NCI-H187 (cell line): Measurements from ENCODE around the gene MRPS18B.
A peak's percentile ranks its signal among the peaks of the same experiment; 100 is the strongest.

Source experiments
- DNase-seq, 2 experiments: peaks; one replicate each; lab custom pipeline; 2025; lab: John Stamatoyannopoulos, UW

Gene MRPS18B

DNA sequence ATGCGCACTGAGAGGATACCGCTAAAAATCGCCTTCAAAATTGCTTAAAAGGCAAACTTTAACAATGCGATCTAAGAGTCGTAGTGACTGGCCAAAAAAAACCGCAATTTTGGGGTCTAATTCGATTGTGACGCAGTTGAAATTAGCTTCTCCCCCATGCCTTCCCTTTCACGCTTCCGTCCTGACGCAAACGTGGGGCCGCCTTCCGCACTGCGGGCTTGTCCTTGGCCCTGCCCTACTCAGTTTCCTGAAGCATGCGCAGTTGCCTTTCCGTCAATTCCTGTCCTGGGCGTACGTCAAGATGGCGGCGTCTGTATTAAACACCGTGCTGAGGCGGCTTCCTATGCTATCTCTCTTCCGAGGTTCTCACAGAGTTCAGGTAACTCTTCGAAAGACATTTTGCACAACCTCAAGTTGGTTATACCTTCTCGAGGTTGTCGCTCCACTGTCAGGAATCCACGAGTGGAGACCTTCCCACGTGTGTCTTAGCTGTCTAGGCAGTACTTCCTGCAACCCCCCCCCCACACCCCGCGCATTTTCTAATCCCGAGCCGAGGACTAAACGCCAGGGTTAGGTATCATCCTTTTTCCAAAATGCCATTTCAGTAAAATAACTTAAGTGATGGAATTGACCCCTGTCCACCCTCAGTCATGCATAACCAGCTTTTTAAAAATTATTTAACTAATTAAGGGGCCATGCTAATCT lies at the start of gene MRPS18B:
TSS of gene MRPS18B (plus strand) at position 276 of the 705 bp plus-strand sequence. CDS start at position 302, 26 bp downstream.
- peak; percentile 91 to 100 for DNase-seq

DNA sequence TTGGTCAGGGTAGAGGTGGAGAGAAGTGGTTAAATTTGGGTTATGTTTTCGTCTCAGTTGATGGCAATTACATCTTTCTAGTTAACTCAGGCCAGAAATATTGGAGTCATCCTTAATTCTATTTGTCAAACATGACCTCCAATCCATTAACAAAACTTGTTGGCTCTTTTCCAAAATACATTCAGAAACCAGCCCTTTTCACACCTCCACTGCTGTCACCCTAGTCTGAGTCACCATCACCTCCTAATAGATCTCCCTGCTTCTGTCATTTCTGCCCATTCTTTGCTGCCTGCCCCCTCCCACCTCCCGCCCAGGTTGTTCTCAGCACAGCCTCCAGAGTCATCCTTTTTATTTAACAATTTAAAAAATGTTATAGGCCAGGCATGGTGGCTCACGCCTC lies 49.4 kb upstream of the MRPS18B start:
- no peak for DNase-seq

GRCh38 chr6:30570263-30570662 lies 47.4 kb upstream of the MRPS18B start:
- DNase-seq, result no peak

DNA sequence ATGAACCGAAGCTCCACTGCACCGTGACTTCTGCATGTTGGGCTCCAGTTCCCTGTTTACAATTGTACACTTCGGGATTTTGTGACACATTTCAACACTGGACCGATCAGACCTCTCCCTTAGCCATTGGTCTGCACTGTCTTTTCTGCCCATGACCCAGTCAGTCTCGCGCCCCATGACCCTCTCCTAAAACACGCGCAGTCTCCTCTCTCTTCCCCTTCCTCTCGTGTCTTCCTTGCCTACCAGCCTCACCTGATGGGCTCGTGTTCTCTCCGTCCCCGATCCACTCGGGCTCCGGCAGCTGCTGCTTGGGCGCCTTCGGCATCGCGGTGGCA lies 46.9 kb upstream of the MRPS18B start:
- DNase-seq, result no peak

DNA sequence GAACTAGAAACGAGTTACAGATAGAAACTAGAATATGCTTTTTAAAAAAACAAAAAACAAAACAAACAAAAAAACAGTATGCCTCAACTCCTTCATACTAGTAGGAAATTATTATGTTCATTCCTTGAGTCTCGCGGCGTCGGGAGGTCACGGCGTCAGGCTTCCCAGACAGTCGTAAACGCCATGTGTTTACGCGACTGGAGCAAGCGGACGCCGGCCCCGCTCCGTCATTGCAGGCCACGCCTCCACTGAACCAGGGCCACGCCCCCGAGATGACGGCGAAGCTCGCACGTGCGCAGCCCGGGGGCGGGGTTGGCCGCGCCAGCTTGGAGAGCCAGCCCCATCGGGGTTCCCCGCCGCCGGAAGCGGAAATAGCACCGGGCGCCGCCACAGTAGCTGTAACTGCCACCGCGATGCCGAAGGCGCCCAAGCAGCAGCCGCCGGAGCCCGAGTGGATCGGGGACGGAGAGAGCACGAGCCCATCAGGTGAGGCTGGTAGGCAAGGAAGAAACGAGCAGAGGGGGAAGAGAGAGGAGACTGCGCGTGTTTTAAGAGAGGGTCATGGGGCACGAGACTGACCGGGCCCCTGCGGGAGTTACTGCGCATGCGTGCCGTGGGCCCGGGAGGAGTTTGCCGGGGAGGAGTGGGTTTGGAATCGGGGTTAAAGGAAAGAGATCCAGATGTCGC lies 46.4 kb upstream of the MRPS18B start, which contains the start of gene ABCF1:
TSS of gene ABCF1 (plus strand) at position 368 of the 687 bp plus-strand sequence. CDS start at position 414, 46 bp downstream.
- peak; percentile 93 to 96 for DNase-seq

- no peak for DNase-seq
Observed at GRCh38 chr6:30571762-30572082, 45.9 kb upstream of the MRPS18B start.

- DNase-seq, result no peak
Observed at GRCh38 chr6:30572148-30572547, 45.5 kb upstream of the MRPS18B start.

- no peak for DNase-seq
Observed at GRCh38 chr6:30573113-30573512, 44.5 kb upstream of the MRPS18B start.

DNA sequence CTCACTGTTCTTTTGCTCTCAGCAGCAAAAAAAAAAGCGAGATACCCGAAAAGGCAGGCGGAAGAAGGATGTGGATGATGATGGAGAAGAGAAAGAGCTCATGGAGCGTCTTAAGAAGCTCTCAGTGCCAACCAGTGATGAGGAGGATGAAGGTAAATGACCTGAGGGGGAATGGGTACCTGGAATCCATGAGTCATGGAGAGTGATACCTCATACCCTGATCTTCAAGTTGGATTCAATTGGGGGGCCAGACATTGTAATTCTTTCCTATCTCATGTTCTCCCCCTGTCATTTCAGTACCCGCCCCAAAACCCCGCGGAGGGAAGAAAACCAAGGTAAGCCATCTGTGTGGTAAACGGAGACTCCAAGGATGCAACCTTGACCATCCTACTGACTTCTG lies 39.6 kb upstream of the MRPS18B start:
- no peak for DNase-seq

DNA sequence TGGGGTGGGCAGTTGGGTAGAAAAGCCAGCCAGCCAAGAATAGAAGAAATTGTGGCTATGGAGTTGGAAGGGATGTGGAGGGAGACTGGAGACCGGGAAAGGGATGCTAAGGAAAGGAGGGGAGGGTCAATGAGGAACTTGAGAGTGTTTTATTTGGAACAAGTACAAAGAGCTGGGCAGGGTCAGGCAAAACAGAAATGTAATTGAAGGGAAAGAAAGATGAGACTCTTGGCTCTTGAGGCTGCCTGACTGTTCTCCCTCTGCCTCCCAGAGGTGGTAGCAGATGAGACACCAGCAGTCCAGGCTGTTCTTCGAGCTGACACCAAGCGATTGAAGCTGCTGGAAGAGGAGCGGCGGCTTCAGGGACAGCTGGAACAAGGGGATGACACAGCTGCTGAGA lies 33.7 kb upstream of the MRPS18B start:
- no peak for DNase-seq

- no peak for DNase-seq
Observed at GRCh38 chr6:30589754-30590358, 27.8 kb upstream of the MRPS18B start.

- no peak for DNase-seq
Observed at GRCh38 chr6:30590509-30590908, 27.1 kb upstream of the MRPS18B start.

- DNase-seq, result no peak
Observed at GRCh38 chr6:30591008-30591407, 26.6 kb upstream of the MRPS18B start.

DNA sequence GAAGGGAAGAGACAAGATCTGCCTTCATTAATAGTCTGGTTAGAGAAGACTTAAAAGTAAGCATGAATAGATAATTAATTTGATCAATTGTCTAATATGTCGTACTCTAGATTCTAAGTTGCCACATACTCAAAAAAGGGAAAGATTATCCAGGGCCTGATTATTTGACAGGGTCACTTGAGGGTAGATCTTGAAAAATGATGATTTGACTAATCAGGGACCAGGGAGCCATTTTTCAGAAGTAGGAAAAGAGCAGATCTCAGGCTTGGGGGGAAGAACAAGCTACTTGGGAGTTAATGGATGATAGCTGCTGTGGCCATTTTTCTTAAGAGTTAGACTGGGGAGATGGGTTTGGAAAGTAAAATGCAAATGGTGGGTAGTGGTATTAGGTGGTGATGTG lies 25.4 kb upstream of the MRPS18B start:
- no peak for DNase-seq

GRCh38 chr6:30597315-30598144 lies 20.1 kb upstream of the MRPS18B start:
- DNase-seq, result peak in 1 of 2 experiments; percentile 17

GRCh38 chr6:30598912-30599624 lies 18.6 kb upstream of the MRPS18B start:
- DNase-seq, result no peak

DNA sequence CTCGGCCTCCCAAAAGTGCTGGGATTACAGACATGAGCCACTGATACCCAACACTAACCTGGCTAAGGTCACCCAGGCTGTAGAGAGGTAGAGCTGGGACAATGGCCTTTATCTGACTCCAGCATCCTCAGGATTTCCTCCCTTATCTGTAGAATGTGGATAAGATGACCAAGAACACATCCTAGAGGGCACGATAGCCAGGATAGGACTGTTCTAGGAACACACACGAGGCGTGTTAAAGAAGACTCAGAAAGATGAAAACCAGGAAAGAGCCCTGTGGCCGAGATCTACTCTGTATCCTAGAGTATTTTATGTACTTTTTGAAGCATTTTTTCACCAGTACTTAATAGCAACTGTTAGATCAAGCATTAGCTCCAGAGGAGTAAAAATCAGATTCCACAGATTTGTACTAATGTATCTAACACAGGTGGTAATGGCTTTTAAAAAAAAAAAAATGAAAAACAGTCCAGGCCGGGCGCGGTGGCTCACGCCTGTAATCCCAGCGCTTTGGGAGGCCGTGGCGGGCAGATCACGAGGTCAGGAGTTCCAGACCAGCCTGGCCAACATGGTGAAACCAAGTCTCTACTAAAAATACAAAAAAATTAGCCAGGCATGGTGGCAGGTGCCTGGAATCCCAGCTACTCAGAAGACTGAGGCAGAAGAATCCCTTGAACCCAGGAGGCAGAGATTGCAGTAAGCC lies 17.9 kb upstream of the MRPS18B start:
- no peak for DNase-seq

DNA sequence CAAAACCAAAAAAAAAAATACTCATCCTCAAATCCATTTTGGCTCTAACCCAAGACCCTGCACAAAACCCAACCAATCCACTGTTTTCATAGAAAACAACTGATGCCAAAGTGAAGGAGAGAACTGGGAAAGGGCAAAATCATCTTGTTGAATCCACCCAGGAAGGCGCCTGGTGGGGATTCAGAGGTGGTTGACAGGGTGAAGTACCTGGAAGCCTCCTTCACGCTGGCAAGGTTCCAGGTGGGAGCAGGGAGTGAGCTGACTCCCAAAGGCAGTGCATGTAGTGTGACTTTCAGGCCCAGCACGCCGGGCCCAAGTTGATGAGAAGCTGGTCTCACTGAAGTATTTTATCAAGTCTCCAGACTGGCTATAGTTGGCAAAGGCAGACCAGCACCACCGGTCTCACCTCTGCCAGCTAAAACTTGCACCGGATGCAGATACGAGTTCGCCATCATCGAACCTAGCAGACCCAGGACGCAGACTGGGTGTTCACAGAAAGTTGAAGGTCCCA lies 17.1 kb upstream of the MRPS18B start:
- DNase-seq, result no peak

GRCh38 chr6:30601436-30601814 lies 16.2 kb upstream of the MRPS18B start:
- DNase-seq, result no peak

DNA sequence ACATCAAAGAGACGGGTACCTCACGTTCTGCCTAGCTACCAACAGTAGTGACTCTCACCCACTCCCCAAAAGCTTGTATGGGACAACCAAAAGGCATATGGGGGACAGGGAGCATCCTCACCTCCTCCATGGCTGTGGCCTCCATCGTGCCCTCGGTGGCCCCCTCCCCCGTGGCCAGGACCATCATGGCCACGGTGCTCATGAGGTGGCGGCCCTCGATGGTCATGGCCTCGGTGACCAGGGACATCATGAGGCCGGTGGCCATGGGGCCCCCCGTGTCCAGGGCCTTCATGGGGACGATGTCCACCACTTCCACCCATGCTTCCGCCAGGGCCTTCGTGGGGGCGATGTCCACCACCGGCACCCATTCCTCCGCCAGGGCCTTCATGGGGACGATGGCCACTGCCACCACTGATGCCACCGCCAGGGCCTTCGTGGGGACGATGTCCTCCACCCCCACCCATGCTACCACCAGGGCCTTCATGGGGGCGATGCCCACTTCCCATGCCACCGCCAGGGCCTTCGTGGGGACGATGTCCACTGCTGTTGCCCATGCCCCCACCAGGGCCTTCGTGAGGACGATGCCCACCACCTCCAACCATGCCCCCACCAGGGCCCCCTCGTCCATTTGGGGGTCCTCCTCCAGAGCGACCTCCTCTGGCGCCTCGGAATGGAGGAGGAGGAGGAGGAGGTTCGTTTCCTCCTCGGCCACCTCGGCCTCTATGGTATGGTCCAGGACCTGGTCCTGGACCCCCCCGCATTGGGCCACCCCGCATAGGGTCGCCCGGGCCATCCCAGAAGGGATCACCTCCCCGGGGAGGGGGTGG lies 15.6 kb upstream of the MRPS18B start:
- DNase-seq, result no peak
